Lower lobe of right lung (tissue), 2 donors: ENCODE measurements around the gene HERPUD1. TPM values are rescaled to one million over a fixed set of nuclear protein-coding genes. Genes with fewer than 3 reads are reported as not detected.

Experiments
- ATAC-seq, 2 donors: fragments of 200-7000 bp; cut with Tn5 transposase; one replicate each; pipeline ENCODE4 v1.9.1; 2020 to 2022; ENCODE audit warnings: mild to moderate bottlenecking in 2 of 2, moderate library complexity in 2 of 2
- DNase-seq: peaks from one replicate; pipeline ENCODE4 v3.0.0-alpha.2; 2020
- H3K27ac ChIP-seq: fragments of 200-600 bp; one replicate; pipeline ENCODE4 v1.8.0; 2022
- H3K27me3 ChIP-seq: fragments of 200-600 bp; one replicate; pipeline ENCODE4 v1.8.0; 2022; ENCODE audit warnings: low read depth
- H3K36me3 ChIP-seq: fragments of 200-600 bp; one replicate; pipeline ENCODE4 v1.8.0; 2022; ENCODE audit warnings: mild to moderate bottlenecking
- H3K4me1 ChIP-seq: fragments of 200-600 bp; one replicate; pipeline ENCODE4 v1.8.0; 2022
- H3K4me3 ChIP-seq: fragments of 200-600 bp; one replicate; pipeline ENCODE4 v1.8.0; 2022; ENCODE audit warnings: mild to moderate bottlenecking
- H3K9me3 ChIP-seq: fragments of 200-600 bp; one replicate; pipeline ENCODE4 v1.8.0; 2022
- intact Hi-C: fragments of 100-400 bp; cut with DNase I; formaldehyde crosslinking; loops from one replicate; pipeline ENCODE4 v1.11.0; 2022
- total RNA-seq: library from RNA; stranded (reverse); fragmentation: NEBNext Ultra II Directional; extraction: Animal tissue kit (Norgen Biotek cat#: 25700); gene quantifications from one replicate; pipeline ENCODE4 v1.2.1, GENCODE V29; 2021
- TF ChIP-seq, protein P1 (sequence below): fragments of 200-600 bp; IDR thresholded peaks from one replicate; pipeline ENCODE4 v1.8.0; 2022; ENCODE audit warnings: antibody characterized with exemption, mild to moderate bottlenecking
- donor health status: DM: no; HTN: yes; CAD: no; lungs with severe emphysema.

HERPUD1 gene
- total RNA-seq, 1 donor from 2014 or later = 174 TPM

DNA sequence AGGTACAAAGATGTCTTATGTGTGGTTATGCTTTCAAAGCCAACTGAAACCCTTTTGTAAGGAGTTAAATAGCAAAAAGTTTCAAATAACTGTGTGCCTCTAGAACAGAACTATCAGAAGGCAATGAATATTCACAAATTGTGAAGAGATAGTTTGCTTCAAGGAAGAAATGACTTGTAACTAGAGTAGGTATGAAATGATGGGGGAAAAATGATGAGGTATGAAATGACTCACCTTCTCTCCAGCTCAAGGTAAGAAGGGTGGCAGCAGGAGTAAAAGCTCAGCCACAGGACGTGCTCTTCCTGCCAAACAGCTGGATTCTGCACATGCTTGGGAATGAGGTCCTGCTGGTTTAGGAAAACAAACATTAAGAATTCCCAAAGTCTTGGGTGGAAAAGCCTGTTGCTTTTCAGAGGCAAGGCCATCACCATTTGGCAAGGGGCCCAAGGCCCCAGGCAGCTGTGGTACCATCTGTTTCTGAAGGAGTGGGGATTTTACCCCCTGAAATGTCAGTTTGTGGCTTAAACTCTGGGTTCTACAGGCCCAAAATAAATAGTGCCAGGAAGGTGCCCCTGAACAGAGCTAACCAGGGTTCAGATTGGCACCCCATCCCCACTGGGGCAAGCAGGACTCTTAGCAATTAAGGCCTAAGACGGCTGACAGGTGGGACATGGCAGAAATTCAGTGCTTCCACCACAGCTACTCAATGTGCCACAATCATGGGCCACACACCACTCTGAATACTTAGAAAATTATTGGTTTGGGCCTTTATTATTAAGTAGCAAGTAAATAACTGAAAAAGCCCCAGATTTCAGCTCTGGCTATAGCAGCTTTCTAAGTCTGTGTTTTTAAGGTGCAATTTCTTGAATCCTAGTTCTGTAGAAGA lies 13.3 kb downstream of the HERPUD1 start:
- H3K36me3 ChIP-seq = peaks cover 69% of the 10 kb centered on the region
- DNase-seq (no peak), ATAC-seq (peak in 1 of 2 donors; percentile 39)
- peaks cover 34% of the 10 kb centered on the region for H3K4me1 ChIP-seq
- H3K27me3 ChIP-seq = no peaks in the 10 kb centered on the region
- H3K4me3 ChIP-seq = no peak overlapping the region
- no peaks in the 10 kb centered on the region for H3K9me3 ChIP-seq
- TF ChIP-seq, protein P1, sequence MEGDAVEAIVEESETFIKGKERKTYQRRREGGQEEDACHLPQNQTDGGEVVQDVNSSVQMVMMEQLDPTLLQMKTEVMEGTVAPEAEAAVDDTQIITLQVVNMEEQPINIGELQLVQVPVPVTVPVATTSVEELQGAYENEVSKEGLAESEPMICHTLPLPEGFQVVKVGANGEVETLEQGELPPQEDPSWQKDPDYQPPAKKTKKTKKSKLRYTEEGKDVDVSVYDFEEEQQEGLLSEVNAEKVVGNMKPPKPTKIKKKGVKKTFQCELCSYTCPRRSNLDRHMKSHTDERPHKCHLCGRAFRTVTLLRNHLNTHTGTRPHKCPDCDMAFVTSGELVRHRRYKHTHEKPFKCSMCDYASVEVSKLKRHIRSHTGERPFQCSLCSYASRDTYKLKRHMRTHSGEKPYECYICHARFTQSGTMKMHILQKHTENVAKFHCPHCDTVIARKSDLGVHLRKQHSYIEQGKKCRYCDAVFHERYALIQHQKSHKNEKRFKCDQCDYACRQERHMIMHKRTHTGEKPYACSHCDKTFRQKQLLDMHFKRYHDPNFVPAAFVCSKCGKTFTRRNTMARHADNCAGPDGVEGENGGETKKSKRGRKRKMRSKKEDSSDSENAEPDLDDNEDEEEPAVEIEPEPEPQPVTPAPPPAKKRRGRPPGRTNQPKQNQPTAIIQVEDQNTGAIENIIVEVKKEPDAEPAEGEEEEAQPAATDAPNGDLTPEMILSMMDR = no peak
- peak overlapping the region; percentile 47 for H3K27ac ChIP-seq
- intact Hi-C loops = no loop called here

DNA sequence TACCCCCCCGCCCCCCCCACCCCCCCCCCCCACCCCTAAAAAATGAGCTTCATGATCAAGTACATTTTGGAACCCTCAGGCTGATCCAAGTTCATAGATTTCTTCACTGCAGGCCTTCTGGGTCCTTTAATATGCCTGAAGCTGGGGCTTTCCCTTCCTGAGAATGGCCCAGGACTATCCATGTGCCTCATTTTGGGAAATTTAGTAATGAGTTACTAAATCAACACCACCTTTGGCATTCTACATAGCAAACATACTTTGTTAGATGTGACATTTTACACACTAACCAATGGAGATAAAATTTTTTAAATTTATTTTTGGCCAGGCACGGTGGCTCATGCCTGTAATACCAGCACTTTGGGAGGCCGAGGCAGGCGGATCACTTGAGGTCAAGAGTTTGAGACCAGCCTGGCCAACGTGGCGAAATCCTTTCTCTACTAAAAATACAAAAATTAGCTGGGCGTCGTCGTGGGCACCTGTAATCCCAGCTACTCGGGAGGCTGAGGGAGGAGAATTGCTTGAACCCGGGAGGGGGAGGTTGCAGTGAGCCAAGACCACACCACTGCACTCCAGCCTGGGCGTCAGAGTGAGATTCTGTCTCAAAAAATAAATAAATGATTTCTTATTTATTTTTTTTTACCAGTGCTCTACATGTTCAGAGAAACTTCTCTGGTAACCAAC lies 14.0 kb downstream of the HERPUD1 start:
- H3K4me1 ChIP-seq = peaks cover 35% of the 10 kb centered on the region
- H3K4me3 ChIP-seq = no peak overlapping the region
- H3K27me3 ChIP-seq = no peaks in the 10 kb centered on the region
- intact Hi-C loops = no loop called here
- TF ChIP-seq, protein P1 = no peak
- ATAC-seq (peak; percentile 29 to 60), DNase-seq (no peak)
- H3K9me3 ChIP-seq = no peaks in the 10 kb centered on the region
- no peak overlapping the region for H3K27ac ChIP-seq
- peaks cover 61% of the 10 kb centered on the region for H3K36me3 ChIP-seq

DNA sequence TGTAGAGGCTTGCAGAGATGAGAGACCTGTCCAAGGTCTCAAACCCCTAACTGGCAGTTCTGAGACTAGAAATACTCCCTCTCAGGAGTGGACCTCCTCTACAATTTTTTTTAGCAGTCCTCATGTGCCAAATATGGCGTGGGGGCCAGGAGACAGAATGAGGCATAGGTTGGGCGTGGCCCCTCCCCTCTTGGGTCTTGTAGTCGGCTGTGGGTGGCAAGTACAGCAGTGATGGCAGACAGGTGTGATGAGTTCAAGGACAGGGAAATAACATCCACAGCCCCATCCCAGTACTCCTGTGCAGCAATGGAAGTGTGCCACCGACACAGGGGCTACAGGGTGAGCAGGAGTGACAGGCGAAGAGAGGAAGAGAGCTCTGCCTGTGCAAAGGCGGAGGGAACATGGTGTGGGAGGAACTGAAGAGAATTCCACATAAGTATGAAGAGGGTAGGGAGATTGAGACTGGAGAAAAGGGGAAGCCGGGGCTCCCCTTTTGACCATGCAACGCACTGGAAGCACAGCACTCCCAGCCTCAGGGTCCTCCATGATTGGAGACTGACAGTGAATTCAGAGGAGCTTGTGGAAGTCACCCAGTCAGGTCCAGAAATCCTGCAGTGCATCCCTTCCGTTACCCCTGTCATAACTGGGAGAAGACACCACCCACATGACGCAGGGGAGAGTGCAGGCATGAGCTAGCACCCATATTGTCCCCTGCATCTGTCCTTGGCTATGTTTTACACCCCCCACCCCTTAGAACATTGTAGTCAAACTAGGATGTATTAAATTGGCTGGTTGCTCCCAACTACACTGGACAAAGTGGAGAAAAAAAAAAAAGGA lies 15.0 kb downstream of the HERPUD1 start:
- peaks cover 39% of the 10 kb centered on the region for H3K4me1 ChIP-seq
- ATAC-seq = no peak
- TF ChIP-seq, protein P1 = no peak

DNA sequence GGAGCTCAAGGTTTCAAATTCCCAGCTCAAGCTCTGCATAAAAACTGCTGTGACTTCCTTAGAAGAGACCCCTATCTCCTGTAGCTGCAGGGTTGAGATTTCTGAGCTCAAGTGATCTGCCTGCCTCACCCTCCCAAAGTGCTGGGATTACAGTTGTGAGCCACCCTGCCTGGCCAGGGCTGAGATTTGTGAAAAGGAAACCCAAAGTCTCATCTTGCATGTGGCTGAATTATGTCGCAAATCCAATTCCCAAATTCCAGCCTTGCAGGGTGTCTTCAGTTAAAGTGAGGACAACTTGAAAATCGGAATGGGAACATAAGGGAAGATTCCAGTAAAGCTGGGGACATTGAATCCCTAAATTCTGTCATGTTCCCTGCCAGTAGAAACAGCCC lies 15.7 kb downstream of the HERPUD1 start:
- peaks cover 36% of the 10 kb centered on the region for H3K4me1 ChIP-seq
- no peaks in the 10 kb centered on the region for H3K27me3 ChIP-seq
- peaks cover 45% of the 10 kb centered on the region for H3K36me3 ChIP-seq
- TF ChIP-seq, protein P1 = no peak
- ATAC-seq = no peak
- no peak overlapping the region for H3K4me3 ChIP-seq
- H3K27ac ChIP-seq = no peak overlapping the region
- no peak for DNase-seq
- intact Hi-C loops = no loop called here
- no peaks in the 10 kb centered on the region for H3K9me3 ChIP-seq

More for the DNA sequence above, 15.0 kb downstream of the HERPUD1 start:
- H3K4me3 ChIP-seq = no peak overlapping the region
- peaks cover 51% of the 10 kb centered on the region for H3K36me3 ChIP-seq
- no peak overlapping the region for H3K27ac ChIP-seq
- H3K27me3 ChIP-seq = no peaks in the 10 kb centered on the region
- intact Hi-C loops = no loop called here
- no peaks in the 10 kb centered on the region for H3K9me3 ChIP-seq
- no peak for DNase-seq

- Histone ChIP-seq H3K4me1 (peaks cover 33% of the 10 kb centered on the region), H3K4me3 (no peak overlapping the region), H3K9me3 (no peaks in the 10 kb centered on the region), H3K27ac (no peak overlapping the region), H3K27me3 (no peaks in the 10 kb centered on the region), H3K36me3 (peaks cover 39% of the 10 kb centered on the region)
- no peak for DNase-seq
- TF ChIP-seq, protein P1 = no peak
- ATAC-seq = no peak
- intact Hi-C loops = no loop called here
These were observed 16.3 kb downstream of the HERPUD1 start for GRCh38 chr16:56948234-56948633.
